Measurements from ENCODE around the gene PIWIL1.

Gene PIWIL1

GRCh38 chr12:130337488-130338303 is at the start of gene PIWIL1:
PIWIL1 (plus strand) TSS chr12:130337887; CDS start chr12:130342592, 4,705 bp downstream.
- no peak for DNase-seq (ENCODE audit: low read depth in 2 of 2)

GRCh38 chr12:130288206-130288605 is 49.5 kb upstream of the PIWIL1 start:
- DNase-seq (ENCODE audit: low read depth in 2 of 2): no peak

- no peak for DNase-seq (ENCODE audit: low read depth in 2 of 2)
These were observed 49.0 kb upstream of the PIWIL1 start for GRCh38 chr12:130288691-130289090.

GRCh38 chr12:130290114-130290513 is 47.6 kb upstream of the PIWIL1 start:
- no peak for DNase-seq (ENCODE audit: low read depth in 2 of 2)

- DNase-seq (ENCODE audit: low read depth in 2 of 2): no peak
These were observed 39.2 kb upstream of the PIWIL1 start for GRCh38 chr12:130298322-130299021.

- DNase-seq (ENCODE audit: low read depth in 2 of 2): no peak
These were observed 38.1 kb upstream of the PIWIL1 start for GRCh38 chr12:130299574-130299973.

GRCh38 chr12:130300090-130300489 is 37.6 kb upstream of the PIWIL1 start:
- no peak for DNase-seq (ENCODE audit: low read depth in 2 of 2)

- DNase-seq (ENCODE audit: low read depth in 2 of 2): no peak
These were observed 36.8 kb upstream of the PIWIL1 start for GRCh38 chr12:130300737-130301535.

- DNase-seq (ENCODE audit: low read depth in 2 of 2): no peak
These were observed 36.1 kb upstream of the PIWIL1 start for GRCh38 chr12:130301559-130301958.

- no peak for DNase-seq (ENCODE audit: low read depth in 2 of 2)
These were observed 33.9 kb upstream of the PIWIL1 start for GRCh38 chr12:130303781-130304180.

- DNase-seq (ENCODE audit: low read depth in 2 of 2): no peak
These were observed 29.8 kb upstream of the PIWIL1 start for GRCh38 chr12:130307859-130308258.

- no peak for DNase-seq (ENCODE audit: low read depth in 2 of 2)
These were observed 29.3 kb upstream of the PIWIL1 start for GRCh38 chr12:130308393-130308792.

- DNase-seq (ENCODE audit: low read depth in 2 of 2): no peak
These were observed 21.4 kb upstream of the PIWIL1 start for GRCh38 chr12:130316251-130316650.

GRCh38 chr12:130320536-130320935 is 17.2 kb upstream of the PIWIL1 start:
- DNase-seq (ENCODE audit: low read depth in 2 of 2): no peak

- DNase-seq (ENCODE audit: low read depth in 2 of 2): no peak
These were observed 15.4 kb upstream of the PIWIL1 start for GRCh38 chr12:130322263-130322662.

- DNase-seq (ENCODE audit: low read depth in 2 of 2): no peak
These were observed 7.0 kb upstream of the PIWIL1 start for GRCh38 chr12:130330685-130331084.

- no peak for DNase-seq (ENCODE audit: low read depth in 2 of 2)
These were observed 6.5 kb upstream of the PIWIL1 start for GRCh38 chr12:130331146-130331545.

GRCh38 chr12:130333341-130333740 is 4.3 kb upstream of the PIWIL1 start:
- no peak for DNase-seq (ENCODE audit: low read depth in 2 of 2)

- no peak for DNase-seq (ENCODE audit: low read depth in 2 of 2)
These were observed 3.3 kb upstream of the PIWIL1 start for GRCh38 chr12:130334399-130334798.

GRCh38 chr12:130334937-130335336 is 2.8 kb upstream of the PIWIL1 start:
- DNase-seq (ENCODE audit: low read depth in 2 of 2): no peak

- DNase-seq (ENCODE audit: low read depth in 2 of 2): no peak
These were observed 1.9 kb upstream of the PIWIL1 start for GRCh38 chr12:130335517-130336392.
